ENCODE results near the gene AFAP1L2.

The AFAP1L2 gene

GRCh38 chr10:114284346-114285071 lies 119.8 kb downstream of the AFAP1L2 start:
- DNase-seq: no peak

- DNase-seq: no peak
These were observed 120.6 kb downstream of the AFAP1L2 start for GRCh38 chr10:114283535-114284234.

- DNase-seq: no peak
These were observed 121.2 kb downstream of the AFAP1L2 start for GRCh38 chr10:114283091-114283490.

GRCh38 chr10:114282526-114282925 lies 121.8 kb downstream of the AFAP1L2 start:
- no peak for DNase-seq

- DNase-seq: no peak
These were observed 122.8 kb downstream of the AFAP1L2 start for GRCh38 chr10:114281461-114281860.

- DNase-seq: no peak
These were observed 123.3 kb downstream of the AFAP1L2 start for GRCh38 chr10:114281006-114281405.

- no peak for DNase-seq
These were observed 124.2 kb downstream of the AFAP1L2 start for GRCh38 chr10:114279901-114280644.

GRCh38 chr10:114279289-114279688 lies 125.0 kb downstream of the AFAP1L2 start:
- DNase-seq: no peak

- DNase-seq: no peak
These were observed 125.5 kb downstream of the AFAP1L2 start for GRCh38 chr10:114278884-114279191.

- no peak for DNase-seq
These were observed 126.0 kb downstream of the AFAP1L2 start for GRCh38 chr10:114278140-114278883.

- DNase-seq: no peak
These were observed 127.6 kb downstream of the AFAP1L2 start for GRCh38 chr10:114276671-114277070.

- DNase-seq: no peak
These were observed 128.2 kb downstream of the AFAP1L2 start for GRCh38 chr10:114276066-114276465.

GRCh38 chr10:114274616-114275453 lies 129.5 kb downstream of the AFAP1L2 start:
- DNase-seq: no peak

GRCh38 chr10:114273910-114274309 lies 130.4 kb downstream of the AFAP1L2 start:
- no peak for DNase-seq

GRCh38 chr10:114272696-114273095 lies 131.6 kb downstream of the AFAP1L2 start:
- no peak for DNase-seq

- peak; percentile 33 to 69 for DNase-seq
These were observed 132.5 kb downstream of the AFAP1L2 start for GRCh38 chr10:114271779-114272167.

- DNase-seq: no peak
These were observed 133.1 kb downstream of the AFAP1L2 start for GRCh38 chr10:114271075-114271778.

- no peak for DNase-seq
These were observed 137.8 kb downstream of the AFAP1L2 start for GRCh38 chr10:114266521-114266920.

GRCh38 chr10:114265392-114266053 lies 138.8 kb downstream of the AFAP1L2 start:
- DNase-seq: no peak

GRCh38 chr10:114262496-114262895 lies 141.8 kb downstream of the AFAP1L2 start:
- DNase-seq: no peak

GRCh38 chr10:114261076-114261475 lies 143.2 kb downstream of the AFAP1L2 start:
- DNase-seq: no peak

Measured in SW 1271 (cell line).